ENCODE measurements around the gene CAB39.

CAB39 gene

GRCh38 chr2:230712443-230713330 lies at the start of gene CAB39:
TSS of gene CAB39 (plus strand) at chr2:230712842. CDS start at chr2:230760002, 47,160 bp downstream.
- DNase-seq = peak; percentile 76

GRCh38 chr2:230664128-230664527 lies 48.5 kb upstream of the CAB39 start:
- DNase-seq = no peak

GRCh38 chr2:230664844-230665243 lies 47.8 kb upstream of the CAB39 start:
- DNase-seq = no peak

DNA sequence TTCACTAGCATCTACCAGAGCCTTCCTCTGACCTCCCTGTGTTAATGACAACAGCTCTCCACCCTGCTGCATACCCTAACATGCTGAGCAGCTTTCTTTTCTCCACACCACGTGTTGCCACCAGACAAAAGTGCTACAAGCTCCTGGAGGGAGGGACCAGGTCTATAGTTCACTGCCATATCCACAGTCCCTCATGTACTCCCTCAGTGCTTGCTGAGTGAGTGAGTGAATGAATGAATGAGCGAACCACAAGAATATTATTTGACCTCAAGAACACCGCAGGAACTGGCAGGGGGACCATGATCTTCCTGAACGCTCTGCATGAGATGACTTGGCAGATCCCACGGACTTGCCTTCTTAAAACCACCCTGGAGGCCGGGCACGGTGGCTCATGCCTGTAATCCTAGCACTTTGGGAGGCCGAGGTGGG lies 47.4 kb upstream of the CAB39 start:
- DNase-seq = no peak

DNA sequence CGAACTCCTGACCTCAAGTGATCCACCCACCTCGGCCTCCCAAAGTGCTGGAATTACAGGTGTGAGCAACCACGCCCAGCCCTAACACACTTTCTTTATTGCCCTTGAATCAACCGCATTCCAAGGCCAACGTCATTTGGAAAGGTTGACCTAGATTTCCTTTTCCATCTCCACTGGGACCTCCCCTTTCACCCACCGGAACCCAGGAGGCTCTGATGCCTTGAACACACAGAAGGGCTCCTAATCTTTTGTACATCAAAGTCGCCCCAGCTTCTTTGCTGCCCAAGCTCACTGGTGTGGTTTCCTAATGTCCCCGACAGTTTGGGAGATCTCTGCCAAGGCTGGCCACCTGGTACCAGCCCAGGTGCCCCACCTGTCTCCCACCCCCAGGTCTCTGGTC lies 46.2 kb upstream of the CAB39 start:
- DNase-seq = no peak

GRCh38 chr2:230666885-230667712 lies 45.5 kb upstream of the CAB39 start:
- DNase-seq = no peak

GRCh38 chr2:230668184-230668938 lies 44.3 kb upstream of the CAB39 start:
- DNase-seq = no peak

DNA sequence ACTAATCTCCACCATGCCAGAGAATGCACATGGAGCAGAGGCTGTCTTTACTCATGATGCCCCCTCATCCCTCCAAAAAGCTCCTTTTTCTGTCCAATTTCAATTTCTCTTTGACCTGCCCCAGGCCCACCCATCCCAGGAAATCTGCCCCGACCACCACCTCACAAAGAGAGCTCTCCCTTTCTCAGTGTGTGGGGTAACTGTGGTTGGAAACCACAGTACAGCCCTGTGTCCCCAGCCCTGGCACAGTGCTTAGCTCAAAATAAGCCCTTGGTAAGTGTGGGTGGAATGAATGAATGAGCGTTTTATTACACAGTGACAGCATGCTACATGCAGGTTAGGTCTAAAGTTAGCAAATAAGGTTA lies 43.7 kb upstream of the CAB39 start:
- no peak for DNase-seq

- DNase-seq = no peak
Observed at GRCh38 chr2:230669386-230669950, 43.2 kb upstream of the CAB39 start.

GRCh38 chr2:230671117-230671516 lies 41.5 kb upstream of the CAB39 start:
- DNase-seq = no peak

GRCh38 chr2:230672836-230673235 lies 39.8 kb upstream of the CAB39 start:
- DNase-seq = no peak

DNA sequence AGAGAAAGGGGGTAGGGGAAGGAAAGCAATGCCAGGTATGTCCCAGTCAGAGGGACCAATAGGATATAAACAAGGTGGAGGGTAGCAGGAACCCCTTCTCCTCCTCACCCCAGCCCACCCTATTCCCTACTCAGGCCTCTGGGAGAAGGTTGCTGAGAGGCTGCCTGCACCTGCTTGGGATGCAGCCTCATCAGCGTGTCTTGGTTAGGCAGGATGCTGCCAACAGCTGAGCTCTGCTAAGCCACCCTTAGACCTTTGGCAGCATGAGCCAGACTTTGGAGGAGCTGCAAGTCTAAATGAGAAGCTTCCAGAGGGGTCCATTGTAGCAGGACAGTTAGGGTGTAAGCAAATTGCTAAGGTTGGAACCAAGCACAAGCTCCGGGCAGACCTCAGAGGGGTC lies 38.2 kb upstream of the CAB39 start:
- DNase-seq = no peak

DNA sequence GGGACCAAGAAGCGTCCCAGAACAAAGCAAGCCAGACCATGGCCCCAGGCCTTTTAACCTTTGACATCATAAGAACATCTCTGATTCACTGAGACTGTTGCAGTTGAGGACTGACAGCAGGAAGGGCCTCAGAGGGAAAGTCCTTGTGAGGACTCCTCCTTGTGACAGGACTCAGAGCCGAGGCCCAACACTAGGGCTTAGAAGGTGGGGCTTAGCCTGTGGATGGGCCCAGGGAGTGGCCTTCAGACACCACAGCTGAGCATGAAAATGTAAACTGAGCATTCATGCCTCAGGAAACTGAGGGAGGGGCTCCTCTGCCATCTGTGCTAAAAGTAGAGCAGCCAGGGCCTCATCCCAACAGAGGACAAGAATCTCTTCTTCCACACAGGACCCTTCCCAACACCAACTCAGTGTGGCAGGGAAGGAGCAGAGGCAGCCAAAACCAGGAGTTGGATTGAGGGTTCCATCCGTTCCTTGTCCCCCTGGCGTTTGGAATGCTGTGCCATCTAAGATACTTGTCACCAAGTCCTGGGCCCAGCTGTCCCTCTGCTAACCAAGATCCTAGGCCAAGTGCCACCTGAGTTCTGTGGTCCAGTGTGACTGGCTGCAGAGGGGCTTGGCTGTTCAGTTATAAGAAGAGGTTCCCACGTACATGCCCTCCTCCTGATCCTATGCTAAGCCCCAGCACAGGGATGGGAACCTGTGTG lies 37.5 kb upstream of the CAB39 start:
- DNase-seq = no peak

GRCh38 chr2:230676546-230676945 lies 36.1 kb upstream of the CAB39 start:
- no peak for DNase-seq

DNA sequence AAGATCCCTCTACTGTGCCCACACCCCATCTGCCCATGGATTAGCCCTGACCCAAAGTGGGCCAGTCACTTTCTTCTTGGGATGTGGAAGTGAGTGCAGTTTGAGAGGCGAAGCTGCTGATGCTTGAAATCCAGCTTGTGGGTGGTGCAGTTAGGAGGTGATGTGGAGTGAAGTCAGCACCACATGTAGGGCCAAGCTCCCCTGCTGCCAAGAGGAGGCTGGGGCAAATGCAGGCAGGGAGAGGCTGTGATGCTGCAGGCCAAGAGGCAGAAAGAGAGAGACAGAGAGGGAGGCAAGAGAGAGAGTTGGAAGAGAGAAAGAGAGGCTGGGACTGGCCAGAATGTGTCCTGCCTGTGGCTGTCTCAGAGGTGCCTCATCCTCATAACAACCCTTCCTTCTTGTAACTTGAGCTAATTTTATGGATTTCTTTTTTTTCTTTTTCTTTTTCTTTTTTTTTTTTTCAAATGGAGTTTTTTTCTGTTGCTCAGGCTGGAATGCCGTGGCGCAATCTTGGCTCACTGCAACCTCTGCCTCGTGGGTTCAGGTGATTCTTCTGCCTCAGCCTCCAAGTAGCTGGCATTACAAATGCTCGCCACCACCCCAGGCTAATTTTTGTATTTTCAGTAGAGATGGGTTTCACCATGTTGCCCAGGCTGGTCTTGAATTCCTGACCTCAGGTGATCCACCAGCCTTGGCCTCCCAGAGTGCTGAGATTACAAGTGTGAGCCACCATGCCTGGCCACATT lies 35.3 kb upstream of the CAB39 start:
- no peak for DNase-seq

DNA sequence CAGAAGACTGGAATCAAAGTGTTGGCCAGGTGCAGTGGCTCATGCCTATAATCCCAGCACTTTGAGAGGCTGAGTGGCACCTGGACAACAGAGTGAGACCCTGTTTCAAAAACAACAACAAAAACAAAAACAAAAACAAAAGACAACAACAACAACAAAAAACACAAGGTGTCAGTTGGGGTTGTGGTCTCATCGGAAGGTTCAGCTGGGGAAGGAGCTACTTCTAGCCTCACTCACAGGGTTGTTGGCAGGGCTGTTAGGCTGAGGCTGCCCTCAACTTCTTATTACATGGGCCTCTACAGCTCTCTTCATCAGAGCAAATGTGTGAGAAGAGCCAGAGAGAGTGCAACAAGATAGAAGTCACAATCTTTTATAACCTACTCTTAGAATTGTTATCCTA lies 34.6 kb upstream of the CAB39 start:
- DNase-seq = no peak

DNA sequence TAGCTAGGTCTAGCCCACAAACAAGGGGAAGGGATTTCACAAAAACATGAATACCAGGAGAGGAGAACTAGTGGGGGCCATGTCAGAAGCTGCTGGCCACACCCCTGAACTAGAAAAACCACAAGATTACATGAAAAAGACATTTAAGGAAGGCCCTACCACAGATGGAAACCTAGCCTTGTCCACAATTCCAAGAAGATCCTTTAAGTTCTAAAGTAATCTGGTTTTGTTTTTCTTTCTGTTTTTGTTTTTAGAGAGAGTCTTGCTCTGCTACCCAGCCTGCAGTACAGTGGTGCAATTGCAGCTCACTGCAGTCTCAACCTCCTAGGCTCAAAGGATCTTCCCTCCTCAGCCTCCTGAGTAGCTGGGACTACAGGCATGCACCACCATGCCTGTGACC lies 34.2 kb upstream of the CAB39 start:
- no peak for DNase-seq

DNA sequence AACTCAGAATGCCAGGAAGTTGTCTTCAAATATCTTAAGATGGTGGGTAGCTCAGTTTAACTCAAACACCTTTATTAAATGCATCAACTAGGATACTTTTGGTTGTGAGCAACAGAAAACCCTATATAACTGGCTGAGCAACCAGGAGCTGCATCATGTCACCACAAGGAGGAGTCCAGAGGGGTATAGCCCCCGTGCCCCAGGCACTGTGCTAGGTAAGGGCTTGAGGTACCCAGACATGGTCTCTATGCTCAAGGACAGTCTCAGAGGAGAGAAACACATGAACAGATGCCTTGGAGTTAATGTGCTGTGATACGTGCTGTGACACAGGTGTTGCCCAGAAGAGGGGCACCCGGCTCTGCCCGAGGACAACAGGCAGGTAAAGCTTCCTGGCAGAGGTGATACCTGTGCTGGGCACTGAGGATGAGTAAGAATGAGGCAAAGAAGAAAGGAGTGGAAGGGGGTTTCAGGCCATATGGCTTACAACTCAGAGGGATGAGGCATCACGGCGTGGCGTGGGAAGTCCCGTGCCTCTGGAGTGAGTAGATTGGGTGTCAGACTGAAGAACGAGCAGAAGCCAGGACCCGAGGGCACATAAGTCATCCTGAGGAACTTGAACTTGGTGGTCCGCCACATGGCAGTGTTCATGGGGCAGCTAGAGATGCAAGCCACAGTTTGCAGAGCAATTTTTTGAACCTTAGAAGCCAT lies 32.0 kb upstream of the CAB39 start:
- DNase-seq = no peak

DNA sequence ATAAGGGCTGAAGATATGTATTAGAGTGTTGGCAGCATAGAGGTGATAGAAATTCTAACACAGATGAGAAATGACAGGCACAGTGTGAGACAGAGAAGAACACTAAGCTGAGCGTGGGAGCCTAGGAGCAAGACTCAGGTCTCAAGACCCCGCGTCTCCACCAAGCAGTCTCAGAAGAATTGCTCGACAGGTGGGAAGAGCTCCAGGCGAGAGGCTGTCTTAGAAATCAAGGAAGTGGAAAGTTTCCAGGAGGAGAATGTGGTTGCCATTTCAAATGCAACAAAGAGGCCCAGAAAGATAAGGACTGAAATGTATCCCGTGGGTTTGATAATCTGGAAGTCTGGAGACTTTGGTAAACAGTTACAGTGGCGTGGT lies 31.5 kb upstream of the CAB39 start:
- DNase-seq = no peak

DNA sequence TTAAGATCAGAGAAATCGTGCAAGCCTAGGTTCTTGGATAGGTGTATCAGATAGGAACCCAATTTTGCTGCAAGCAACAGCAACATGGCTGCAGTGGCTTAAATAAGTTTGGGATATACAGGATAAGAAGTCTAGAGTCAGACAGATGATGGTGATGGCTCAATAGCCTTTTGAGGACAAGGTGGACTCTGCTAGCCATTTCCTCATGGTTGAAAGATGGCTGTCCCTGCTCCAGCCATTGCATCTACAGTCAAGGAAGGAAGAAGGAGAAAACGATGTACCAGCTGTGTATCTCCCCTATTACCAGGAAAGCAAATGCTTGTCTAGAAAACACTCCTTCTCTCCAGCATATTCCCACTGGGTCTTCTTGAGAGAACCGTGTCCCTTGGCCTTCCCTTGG lies 30.1 kb upstream of the CAB39 start:
- no peak for DNase-seq

Data from GOT3 (cell line).